K562 (cell line): Measurements from ENCODE around the gene MICAL1.

ENCODE experiments used
- CTCF ChIP-seq, 3 experiments: IDR thresholded peaks in 2 of 3; conservative IDR thresholded peaks in 1 of 3; 2 replicates each; pipeline ENCODE4 v1.5.1; 2011 to 2012; ENCODE audit warnings: low read length in 3 of 3, mild to moderate bottlenecking in 3 of 3, control low read depth in 2 of 3, improper control_type of control experiment in 1 of 3, inconsistent platforms in 1 of 3, low read depth in 1 of 3, mixed read lengths in 1 of 3, moderate library complexity in 1 of 3; ENCODE audit not compliant: insufficient read depth in 2 of 3
- E4F1 ChIP-seq: fragments of 250-450 bp; sonication (Bioruptor Pico); IDR thresholded peaks from 2 replicates; pipeline ENCODE4 v1.5.0; 2021; ENCODE audit warnings: mild to moderate bottlenecking, borderline replicate concordance
- ELK1 ChIP-seq: sonication (generic); formaldehyde crosslinking; IDR thresholded peaks from 2 replicates; pipeline ENCODE4 v1.8.1; 2022; ENCODE audit warnings: missing genetic modification reagents
- ILF3 ChIP-seq: fragments of 450-650 bp; IDR thresholded peaks from 2 replicates; pipeline ENCODE4 v1.6.1; 2018; ENCODE audit warnings: antibody characterized with exemption, mild to moderate bottlenecking, moderate library complexity, borderline replicate concordance
- RFX5 ChIP-seq: IDR thresholded peaks from 2 replicates; pipeline ENCODE4 v1.6.1; 2011; ENCODE audit warnings: low read depth, mild to moderate bottlenecking, improper control_type of control experiment, low read length
- TBP ChIP-seq: optimal IDR thresholded peaks from 2 replicates; pipeline ENCODE3; 2011; ENCODE audit warnings: low read depth, low read length, improper control_type of control experiment
- ZKSCAN8 ChIP-seq: fragments of 200-800 bp; sonication (Bioruptor generic); IDR thresholded peaks from 2 replicates; pipeline ENCODE4 v1.6.1; 2016; ENCODE audit warnings: missing genetic modification characterization, missing compliant biosample characterization
- ZNF3 ChIP-seq: fragments of 250-450 bp; sonication (Bioruptor Pico); IDR thresholded peaks from 2 replicates; pipeline ENCODE4 v1.5.0; 2021; ENCODE audit warnings: mild to moderate bottlenecking, moderate library complexity

GRCh38 chr6:109477725-109478124, 22.2 kb upstream of the MICAL1 start:
- TF ChIP-seq ELK1 (CRISPR knock-in tag) (no peak), ZKSCAN8 (CRISPR knock-in tag) (no peak), E4F1 (CRISPR knock-in tag) (no peak), CTCF (IDR thresholded peaks at IDR 0.05 in 2 of 3, conservative IDR thresholded peaks at IDR 0.05 in 1 of 3; ENCODE audit: insufficient read depth in 2 of 3, low read depth in 1 of 3, low read length in 3 of 3) (no peak), RFX5 (no peak), TBP (no peak), ILF3 (no peak), ZNF3 (CRISPR knock-in tag) (no peak)
